ENCODE measurements around the gene CXorf66. TPM values are rescaled to one million over a fixed set of nuclear protein-coding genes. Genes with fewer than 3 reads are reported as not detected.

CXorf66 gene
- total and polyA plus RNA-seq, 4 donors: 0.08 to 0.28 TPM; not detected in 2

- H3K27ac ChIP-seq (ENCODE audit: low read depth in 1 of 2, low read length in 2 of 2): no peak overlapping the region
- H3K4me1 ChIP-seq (ENCODE audit: control insufficient read depth in 4 of 4, insufficient read depth in 4 of 4, low read length in 3 of 4): peaks cover 0 to 13% (median 8%) of the 10 kb centered on the region in 4 donors
- no peak overlapping the region for H3K9ac ChIP-seq (ENCODE audit: low read depth in 1 of 2, low read length in 2 of 2)
- no peak for DNase-seq (ENCODE audit: low spot score)
- H3K27me3 ChIP-seq (ENCODE audit: control insufficient read depth in 4 of 4, insufficient read depth in 4 of 4, low read length in 3 of 4): no peaks in the 10 kb centered on the region
- H3K36me3 ChIP-seq (ENCODE audit: control insufficient read depth in 4 of 4, insufficient read depth in 3 of 4, low read depth in 1 of 4, low read length in 3 of 4): no peaks in the 10 kb centered on the region
- WGBS: 63% methylated on average over 1 of the region's 1 CpG
- no peaks in the 10 kb centered on the region for H3K9me3 ChIP-seq (ENCODE audit: control insufficient read depth in 4 of 4, low read length in 3 of 4)
- H3K4me3 ChIP-seq (ENCODE audit: low read depth in 1 of 3, low read length in 3 of 3): no peak overlapping the region
- TF ChIP-seq MAX (IDR thresholded peaks at IDR 0.05) (no peak), EGR1 (IDR thresholded peaks at IDR 0.05; ENCODE audit: low read depth in 2 of 2) (no peak), HNF4G (IDR thresholded peaks at IDR 0.05) (no peak), TAF1 (conservative IDR thresholded peaks at IDR 0.05) (no peak), JUND (IDR thresholded peaks at IDR 0.05) (no peak), YY1 (IDR thresholded peaks at IDR 0.05) (no peak), ATF3 (IDR thresholded peaks at IDR 0.05) (no peak), NR2F2 (IDR thresholded peaks at IDR 0.05) (no peak), GABPA (IDR thresholded peaks at IDR 0.05 in 1 of 2, conservative IDR thresholded peaks at IDR 0.05 in 1 of 2) (no peak), RXRA (IDR thresholded peaks at IDR 0.05) (no peak), FOXA2 (IDR thresholded peaks at IDR 0.05) (no peak)
- TF ChIP-seq, protein P1, sequence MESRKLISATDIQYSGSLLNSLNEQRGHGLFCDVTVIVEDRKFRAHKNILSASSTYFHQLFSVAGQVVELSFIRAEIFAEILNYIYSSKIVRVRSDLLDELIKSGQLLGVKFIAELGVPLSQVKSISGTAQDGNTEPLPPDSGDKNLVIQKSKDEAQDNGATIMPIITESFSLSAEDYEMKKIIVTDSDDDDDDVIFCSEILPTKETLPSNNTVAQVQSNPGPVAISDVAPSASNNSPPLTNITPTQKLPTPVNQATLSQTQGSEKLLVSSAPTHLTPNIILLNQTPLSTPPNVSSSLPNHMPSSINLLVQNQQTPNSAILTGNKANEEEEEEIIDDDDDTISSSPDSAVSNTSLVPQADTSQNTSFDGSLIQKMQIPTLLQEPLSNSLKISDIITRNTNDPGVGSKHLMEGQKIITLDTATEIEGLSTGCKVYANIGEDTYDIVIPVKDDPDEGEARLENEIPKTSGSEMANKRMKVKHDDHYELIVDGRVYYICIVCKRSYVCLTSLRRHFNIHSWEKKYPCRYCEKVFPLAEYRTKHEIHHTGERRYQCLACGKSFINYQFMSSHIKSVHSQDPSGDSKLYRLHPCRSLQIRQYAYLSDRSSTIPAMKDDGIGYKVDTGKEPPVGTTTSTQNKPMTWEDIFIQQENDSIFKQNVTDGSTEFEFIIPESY (IDR thresholded peaks at IDR 0.05): no peak
These were observed 45.0 kb downstream of the CXorf66 start for GRCh38 chrX:139920316-139920715.

GRCh38 chrX:139914421-139914820, 50.9 kb downstream of the CXorf66 start:
- no peaks in the 10 kb centered on the region for H3K27me3 ChIP-seq (ENCODE audit: control insufficient read depth in 4 of 4, insufficient read depth in 4 of 4, low read length in 3 of 4)
- H3K4me1 ChIP-seq (ENCODE audit: control insufficient read depth in 4 of 4, insufficient read depth in 4 of 4, low read length in 3 of 4): peaks cover 0 to 3% (median 0%) of the 10 kb centered on the region in 4 donors
- TF ChIP-seq FOXA2 (IDR thresholded peaks at IDR 0.05) (no peak), GABPA (IDR thresholded peaks at IDR 0.05 in 1 of 2, conservative IDR thresholded peaks at IDR 0.05 in 1 of 2) (no peak), ATF3 (IDR thresholded peaks at IDR 0.05) (no peak), SP1 (IDR thresholded peaks at IDR 0.05) (no peak), RAD21 (IDR thresholded peaks at IDR 0.05) (no peak), RXRA (IDR thresholded peaks at IDR 0.05) (no peak), FOXA1 (IDR thresholded peaks at IDR 0.05) (no peak), YY1 (IDR thresholded peaks at IDR 0.05) (no peak), HNF4G (IDR thresholded peaks at IDR 0.05) (no peak), MAX (IDR thresholded peaks at IDR 0.05) (no peak)
- TF ChIP-seq, protein P2, sequence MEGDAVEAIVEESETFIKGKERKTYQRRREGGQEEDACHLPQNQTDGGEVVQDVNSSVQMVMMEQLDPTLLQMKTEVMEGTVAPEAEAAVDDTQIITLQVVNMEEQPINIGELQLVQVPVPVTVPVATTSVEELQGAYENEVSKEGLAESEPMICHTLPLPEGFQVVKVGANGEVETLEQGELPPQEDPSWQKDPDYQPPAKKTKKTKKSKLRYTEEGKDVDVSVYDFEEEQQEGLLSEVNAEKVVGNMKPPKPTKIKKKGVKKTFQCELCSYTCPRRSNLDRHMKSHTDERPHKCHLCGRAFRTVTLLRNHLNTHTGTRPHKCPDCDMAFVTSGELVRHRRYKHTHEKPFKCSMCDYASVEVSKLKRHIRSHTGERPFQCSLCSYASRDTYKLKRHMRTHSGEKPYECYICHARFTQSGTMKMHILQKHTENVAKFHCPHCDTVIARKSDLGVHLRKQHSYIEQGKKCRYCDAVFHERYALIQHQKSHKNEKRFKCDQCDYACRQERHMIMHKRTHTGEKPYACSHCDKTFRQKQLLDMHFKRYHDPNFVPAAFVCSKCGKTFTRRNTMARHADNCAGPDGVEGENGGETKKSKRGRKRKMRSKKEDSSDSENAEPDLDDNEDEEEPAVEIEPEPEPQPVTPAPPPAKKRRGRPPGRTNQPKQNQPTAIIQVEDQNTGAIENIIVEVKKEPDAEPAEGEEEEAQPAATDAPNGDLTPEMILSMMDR (IDR thresholded peaks at IDR 0.05; ENCODE audit: low read depth, low read length, missing input control): no peak
- no peak overlapping the region for H3K27ac ChIP-seq (ENCODE audit: low read depth in 1 of 2, low read length in 2 of 2)
- WGBS: 100% methylated on average over 1 of the region's 1 CpG
- no peaks in the 10 kb centered on the region for H3K36me3 ChIP-seq (ENCODE audit: control insufficient read depth in 4 of 4, insufficient read depth in 3 of 4, low read depth in 1 of 4, low read length in 3 of 4)
- H3K4me3 ChIP-seq (ENCODE audit: low read depth in 1 of 3, low read length in 3 of 3): no peak overlapping the region
- H3K9me3 ChIP-seq (ENCODE audit: control insufficient read depth in 4 of 4, low read length in 3 of 4): no peaks in the 10 kb centered on the region
- DNase-seq (ENCODE audit: low spot score): no peak
- no peak overlapping the region for H3K9ac ChIP-seq (ENCODE audit: low read depth in 1 of 2, low read length in 2 of 2)

All from liver (tissue), 9 donors.